SK-N-SH (cell line): ENCODE data around the gene TACO1. TPM values are rescaled to one million over a fixed set of nuclear protein-coding genes. Genes with fewer than 3 reads are reported as not detected.

Experiments used
- CTCF ChIA-PET: fragments of 300-600, 350-600 bp; formaldehyde crosslinking; extraction: SDS; loops from one replicate; lab custom pipeline; 2021; lab: Yijun Ruan, JAX
- POLR2A ChIA-PET: fragments of 350-600 bp; sonication (Branson Sonifier 250); formaldehyde crosslinking; extraction: SDS; loops from one replicate; lab custom pipeline; 2020; ENCODE audit warnings: antibody characterized with exemption, inconsistent platforms; lab: Yijun Ruan, JAX
- DNase-seq: peaks from one replicate; pipeline ENCODE4 v3.0.0; 2012
- H2AFZ ChIP-seq: fragments of 200-600 bp; sonication (generic); 2 replicates; pipeline ENCODE4 v1.8.1; 2016; ENCODE audit warnings: antibody characterized with exemption, mild to moderate bottlenecking, low read depth
- H3F3A ChIP-seq: fragments of 200-600 bp; sonication (generic); replicated peaks from 2 replicates; pipeline ENCODE3; 2016; ENCODE audit warnings: antibody characterized with exemption, mild to moderate bottlenecking; ENCODE audit not compliant: insufficient read depth
- H3K27ac ChIP-seq, 2 experiments: fragments of 200-500 bp in 1 of 2; fragments of 200-600 bp in 1 of 2; sonication (Bioruptor generic) in 1 of 2; sonication (generic), shearing (Covaris generic) in 1 of 2; 2 replicates each; pipeline versions ENCODE4 v1.5.1 to v1.6.1; 2014 to 2016; ENCODE audit warnings: low read depth in 2 of 2, inconsistent platforms in 1 of 2, low read length in 1 of 2, mild to moderate bottlenecking in 1 of 2, mixed read lengths in 1 of 2
- H3K27me3 ChIP-seq: fragments of 200-600 bp; sonication (generic), shearing (Covaris generic); 2 replicates; pipeline ENCODE4 v1.6.1; 2016; ENCODE audit warnings: mixed run types; ENCODE audit not compliant: insufficient read depth
- H3K36me3 ChIP-seq, 2 experiments: fragments of 200-500 bp in 1 of 2; fragments of 200-600 bp in 1 of 2; sonication (Bioruptor generic) in 1 of 2; sonication (generic) in 1 of 2; replicated peaks in 1 of 2; 2 replicates each; pipeline versions ENCODE3 to v1.5.1; 2014 to 2016; ENCODE audit warnings: low read length in 1 of 2, mild to moderate bottlenecking in 1 of 2; ENCODE audit not compliant: insufficient read depth in 2 of 2, control insufficient read depth in 1 of 2
- H3K4me1 ChIP-seq, 2 experiments: fragments of 200-500 bp in 1 of 2; fragments of 200-600 bp in 1 of 2; sonication (Bioruptor generic) in 1 of 2; sonication (generic), shearing (Covaris generic) in 1 of 2; 2 replicates each; pipeline versions ENCODE4 v1.5.1 to v1.6.1; 2014 to 2016; ENCODE audit warnings: low read depth in 1 of 2, low read length in 1 of 2, mixed run types in 1 of 2; ENCODE audit not compliant: insufficient read depth in 2 of 2, control insufficient read depth in 1 of 2
- H3K4me2 ChIP-seq: fragments of 200-600 bp; sonication (generic), shearing (Covaris generic); 2 replicates; pipeline ENCODE4 v1.6.1; 2017; ENCODE audit warnings: mixed run types
- H3K4me3 ChIP-seq, 2 experiments: fragments of 200-500 bp in 1 of 2; fragments of 200-600 bp in 1 of 2; sonication (Bioruptor generic) in 1 of 2; sonication (generic), shearing (Covaris generic) in 1 of 2; 2 replicates each; pipeline versions ENCODE4 v1.5.1 to v1.8.1; 2014 to 2016; ENCODE audit warnings: low read depth in 2 of 2, inconsistent platforms in 1 of 2, low read length in 1 of 2, mild to moderate bottlenecking in 1 of 2, mixed read lengths in 1 of 2, moderate library complexity in 1 of 2
- H3K79me2 ChIP-seq: fragments of 200-600 bp; sonication (generic); 2 replicates; pipeline ENCODE4 v1.8.1; 2017; ENCODE audit warnings: mild to moderate bottlenecking; ENCODE audit not compliant: insufficient read depth
- H3K9ac ChIP-seq: fragments of 200-600 bp; sonication (generic); 2 replicates; pipeline ENCODE4 v1.6.1; 2017; ENCODE audit warnings: mixed run types
- H3K9me2 ChIP-seq: fragments of 200-600 bp; sonication (generic); 2 replicates; pipeline ENCODE4 v1.6.1; 2017; ENCODE audit warnings: mixed run types
- H3K9me3 ChIP-seq: fragments of 200-600 bp; sonication (generic); 2 replicates; pipeline ENCODE4 v1.6.1; 2017; ENCODE audit warnings: mixed run types, mild to moderate bottlenecking, moderate library complexity
- H4K20me1 ChIP-seq: fragments of 200-600 bp; sonication (generic); 2 replicates; pipeline ENCODE4 v1.6.1; 2017; ENCODE audit warnings: mild to moderate bottlenecking, mixed run types; ENCODE audit not compliant: insufficient read depth
- FOXJ3 ChIP-seq: sonication (generic); formaldehyde crosslinking; IDR thresholded peaks from 2 replicates; pipeline ENCODE4 v1.5.1; 2020; ENCODE audit warnings: mild to moderate bottlenecking, missing genetic modification reagents
- FOXM1 ChIP-seq: IDR thresholded peaks from 2 replicates; pipeline ENCODE4 v1.4.0; 2012; ENCODE audit warnings: low read depth, mild to moderate bottlenecking
- GATA2 ChIP-seq: sonication (generic); formaldehyde crosslinking; IDR thresholded peaks from 2 replicates; pipeline ENCODE4 v1.5.0; 2020; ENCODE audit warnings: mild to moderate bottlenecking, missing genetic modification reagents
- JUND ChIP-seq: IDR thresholded peaks from 2 replicates; pipeline ENCODE4 v1.4.0; 2012
- MXI1 ChIP-seq: IDR thresholded peaks from 2 replicates; pipeline ENCODE4 v1.6.1; 2012; ENCODE audit warnings: mild to moderate bottlenecking, low read depth, low read length, improper control_type of control experiment
- NRF1 ChIP-seq: IDR thresholded peaks from 2 replicates; pipeline ENCODE4 v1.6.1; 2012; ENCODE audit warnings: low read depth, mild to moderate bottlenecking, low read length
- POLR2AphosphoS5 ChIP-seq: IDR thresholded peaks from 2 replicates; pipeline ENCODE4 v1.6.1; 2012; ENCODE audit warnings: low read depth, low read length
- RAD21 ChIP-seq: IDR thresholded peaks from 2 replicates; pipeline ENCODE4 v1.6.1; 2012; ENCODE audit warnings: mild to moderate bottlenecking, low read length
- RFX5 ChIP-seq: IDR thresholded peaks from 2 replicates; pipeline ENCODE4 v1.6.1; 2012; ENCODE audit warnings: mild to moderate bottlenecking, improper control_type of control experiment, low read length
- RXRA ChIP-seq: IDR thresholded peaks from 2 replicates; pipeline ENCODE4 v1.4.0; 2012; ENCODE audit warnings: low read depth, mild to moderate bottlenecking, borderline replicate concordance
- SMC3 ChIP-seq: IDR thresholded peaks from 2 replicates; pipeline ENCODE4 v1.6.1; 2012; ENCODE audit warnings: low read depth, low read length, improper control_type of control experiment
- TEAD4 ChIP-seq: IDR thresholded peaks from 2 replicates; pipeline ENCODE4 v1.4.0; 2012; ENCODE audit warnings: mild to moderate bottlenecking, borderline replicate concordance; ENCODE audit not compliant: insufficient read depth
- WGBS: methylation state at CpG from one replicate; pipeline ENCODE4 v1.1.6; 2017; ENCODE audit warnings: low lambda C conversion rate; 5-methylcytosine and 5-hydroxymethylcytosine counted together
- polyA plus RNA-seq, 3 experiments: library from polyadenylated mRNA; depleted of rRNA; stranded (reverse); fragments of >200 nt; gene quantifications; 2 replicates each; pipeline ENCODE4 v1.2.3, GENCODE V29; 2012
- TF ChIP-seq, protein P1 (sequence below): IDR thresholded peaks from 2 replicates; pipeline ENCODE4 v1.6.1; 2012; ENCODE audit warnings: mild to moderate bottlenecking, low read depth, low read length, moderate library complexity
- TF ChIP-seq, protein P2 (sequence below): fragments of 150-350 bp; IDR thresholded peaks from 2 replicates; pipeline ENCODE4 v1.6.1; 2016; ENCODE audit warnings: mild to moderate bottlenecking, low read depth, low read length
- TF ChIP-seq, protein P3 (sequence below): fragments of 200-600 bp; sonication (generic); IDR thresholded peaks from 2 replicates; pipeline ENCODE4 v1.6.1; 2017; ENCODE audit warnings: antibody characterized with exemption, mild to moderate bottlenecking, moderate library complexity
- TF ChIP-seq, protein P4 (sequence below): IDR thresholded peaks from 2 replicates; pipeline ENCODE4 v1.4.0; 2012; ENCODE audit warnings: low read depth

Gene TACO1
- polyA plus RNA-seq, 1 of the 3 experiments (the other 2 are of a cell fraction) = 37.9 TPM

DNA sequence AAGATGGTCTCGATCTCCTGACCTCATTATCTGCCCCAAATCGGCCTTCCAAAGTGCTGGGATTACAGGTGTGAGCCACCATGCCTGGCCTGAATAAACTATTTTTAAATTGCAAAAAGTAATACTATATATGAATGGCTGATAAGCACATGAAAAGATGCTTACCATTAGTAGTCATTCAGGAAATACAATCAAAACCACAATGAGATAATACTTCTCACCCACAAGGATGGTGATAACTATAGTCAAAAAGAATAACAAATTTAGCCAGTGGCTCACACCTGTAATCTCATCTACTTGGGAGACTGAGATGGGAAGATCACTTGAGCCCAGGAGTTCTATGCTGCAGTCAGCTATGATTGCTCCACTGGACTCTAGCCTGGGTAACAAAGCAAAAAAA is 2.4 kb upstream of the TACO1 start:
- H4K20me1 ChIP-seq = no peaks in the 10 kb centered on the region
- H3K4me3 ChIP-seq = no peak overlapping the region
- H3K4me1 ChIP-seq = peaks cover 6 to 14% of the 10 kb centered on the region in 2 experiments; a peak in 2 of 4 replicates
- 98% methylated on average over 2 of the region's 2 CpGs for WGBS
- H2AFZ ChIP-seq = no peak overlapping the region
- TF ChIP-seq RFX5 = no peak
- TF ChIP-seq SMC3 = no peak
- no peak for TF ChIP-seq FOXJ3 (CRISPR knock-in tag)
- TF ChIP-seq, protein P1, sequence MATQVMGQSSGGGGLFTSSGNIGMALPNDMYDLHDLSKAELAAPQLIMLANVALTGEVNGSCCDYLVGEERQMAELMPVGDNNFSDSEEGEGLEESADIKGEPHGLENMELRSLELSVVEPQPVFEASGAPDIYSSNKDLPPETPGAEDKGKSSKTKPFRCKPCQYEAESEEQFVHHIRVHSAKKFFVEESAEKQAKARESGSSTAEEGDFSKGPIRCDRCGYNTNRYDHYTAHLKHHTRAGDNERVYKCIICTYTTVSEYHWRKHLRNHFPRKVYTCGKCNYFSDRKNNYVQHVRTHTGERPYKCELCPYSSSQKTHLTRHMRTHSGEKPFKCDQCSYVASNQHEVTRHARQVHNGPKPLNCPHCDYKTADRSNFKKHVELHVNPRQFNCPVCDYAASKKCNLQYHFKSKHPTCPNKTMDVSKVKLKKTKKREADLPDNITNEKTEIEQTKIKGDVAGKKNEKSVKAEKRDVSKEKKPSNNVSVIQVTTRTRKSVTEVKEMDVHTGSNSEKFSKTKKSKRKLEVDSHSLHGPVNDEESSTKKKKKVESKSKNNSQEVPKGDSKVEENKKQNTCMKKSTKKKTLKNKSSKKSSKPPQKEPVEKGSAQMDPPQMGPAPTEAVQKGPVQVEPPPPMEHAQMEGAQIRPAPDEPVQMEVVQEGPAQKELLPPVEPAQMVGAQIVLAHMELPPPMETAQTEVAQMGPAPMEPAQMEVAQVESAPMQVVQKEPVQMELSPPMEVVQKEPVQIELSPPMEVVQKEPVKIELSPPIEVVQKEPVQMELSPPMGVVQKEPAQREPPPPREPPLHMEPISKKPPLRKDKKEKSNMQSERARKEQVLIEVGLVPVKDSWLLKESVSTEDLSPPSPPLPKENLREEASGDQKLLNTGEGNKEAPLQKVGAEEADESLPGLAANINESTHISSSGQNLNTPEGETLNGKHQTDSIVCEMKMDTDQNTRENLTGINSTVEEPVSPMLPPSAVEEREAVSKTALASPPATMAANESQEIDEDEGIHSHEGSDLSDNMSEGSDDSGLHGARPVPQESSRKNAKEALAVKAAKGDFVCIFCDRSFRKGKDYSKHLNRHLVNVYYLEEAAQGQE = no peak
- no peak for TF ChIP-seq FOXM1
- no peak for TF ChIP-seq RAD21
- H3K4me2 ChIP-seq = no peak overlapping the region
- H3K27me3 ChIP-seq = no peaks in the 10 kb centered on the region
- H3F3A ChIP-seq = peaks cover 19% of the 10 kb centered on the region
- no peak overlapping the region for H3K27ac ChIP-seq
- peaks cover 21% of the 10 kb centered on the region for H3K79me2 ChIP-seq
- no peaks in the 10 kb centered on the region for H3K9me3 ChIP-seq
- no peak for DNase-seq
- H3K9me2 ChIP-seq = no peaks in the 10 kb centered on the region
- peaks cover 6 to 14% of the 10 kb centered on the region in 2 experiments for H3K36me3 ChIP-seq
- H3K9ac ChIP-seq = no peak overlapping the region
- POLR2A ChIA-PET = no interaction called here
- CTCF ChIA-PET = interaction anchor here (1.6 to 2.3 kb wide), 2 partner anchors 14 to 166 kb away, joined by 5 to 17 read pairs; no protein-coding TSS in a partner anchor

DNA sequence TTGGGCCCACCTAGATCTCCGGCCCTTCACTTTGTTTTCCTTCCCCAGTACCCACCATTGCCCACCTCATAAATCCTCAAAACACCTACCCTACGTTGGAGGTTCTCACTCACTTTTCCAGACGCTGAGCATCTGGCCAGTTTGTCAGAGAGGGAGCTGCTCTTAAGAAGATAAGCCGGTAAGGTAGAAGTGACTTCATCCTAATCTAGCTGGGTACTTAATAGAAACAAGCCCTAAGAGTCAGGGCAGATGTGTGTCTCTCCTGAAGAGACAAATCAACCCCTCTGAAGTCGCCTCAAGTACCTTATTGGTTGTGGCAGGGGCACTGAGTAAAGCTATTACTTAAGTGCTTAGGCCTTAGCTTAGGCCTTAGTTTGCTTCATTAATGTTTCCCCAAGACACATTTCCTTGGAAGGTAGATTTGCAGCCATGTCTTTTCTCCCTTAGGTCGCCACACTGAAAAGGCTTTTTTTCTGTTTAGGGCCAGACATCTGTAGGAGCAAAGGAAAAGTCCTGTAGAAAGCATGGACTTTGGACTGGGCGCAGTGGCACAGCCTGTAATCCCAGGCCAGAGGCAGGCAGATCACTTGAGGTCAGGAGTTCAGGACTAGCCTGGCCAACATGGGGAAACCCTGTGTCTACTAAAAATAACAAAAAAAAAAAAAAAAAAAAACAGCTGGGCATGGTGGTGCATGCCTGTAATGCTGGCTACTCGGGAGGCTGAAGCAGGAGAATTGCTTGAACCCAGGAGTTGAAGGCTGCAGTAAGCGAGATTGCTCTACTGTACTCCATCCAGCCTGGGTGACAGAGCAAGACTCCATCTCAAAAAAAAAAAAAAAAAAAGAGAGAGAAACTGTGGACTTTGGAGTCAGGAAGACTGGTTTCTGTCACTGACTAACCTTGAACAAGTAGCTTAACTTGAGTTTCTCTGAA is 1.0 kb downstream of the TACO1 start:
- peak overlapping the region in 1 of 2 experiments; percentile 51; a peak in 2 of 4 replicates for H3K27ac ChIP-seq
- no peak for DNase-seq
- peak overlapping the region; percentile 88 for H3K4me2 ChIP-seq
- WGBS = 45% methylated on average over 9 of the region's 9 CpGs
- H3K9me2 ChIP-seq = no peaks in the 10 kb centered on the region
- H3K9me3 ChIP-seq = no peaks in the 10 kb centered on the region
- peaks cover 9% of the 10 kb centered on the region for H3F3A ChIP-seq
- TF ChIP-seq GATA2 (CRISPR knock-in tag) = no peak
- no peak for TF ChIP-seq NRF1
- TF ChIP-seq MXI1 = no peak
- TF ChIP-seq POLR2AphosphoS5 = no peak
- no peak for TF ChIP-seq RAD21
- TF ChIP-seq, protein P2, sequence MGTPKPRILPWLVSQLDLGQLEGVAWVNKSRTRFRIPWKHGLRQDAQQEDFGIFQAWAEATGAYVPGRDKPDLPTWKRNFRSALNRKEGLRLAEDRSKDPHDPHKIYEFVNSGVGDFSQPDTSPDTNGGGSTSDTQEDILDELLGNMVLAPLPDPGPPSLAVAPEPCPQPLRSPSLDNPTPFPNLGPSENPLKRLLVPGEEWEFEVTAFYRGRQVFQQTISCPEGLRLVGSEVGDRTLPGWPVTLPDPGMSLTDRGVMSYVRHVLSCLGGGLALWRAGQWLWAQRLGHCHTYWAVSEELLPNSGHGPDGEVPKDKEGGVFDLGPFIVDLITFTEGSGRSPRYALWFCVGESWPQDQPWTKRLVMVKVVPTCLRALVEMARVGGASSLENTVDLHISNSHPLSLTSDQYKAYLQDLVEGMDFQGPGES = no peak
- no peak for TF ChIP-seq RXRA
- no peak for TF ChIP-seq TEAD4
- TF ChIP-seq, protein P3, sequence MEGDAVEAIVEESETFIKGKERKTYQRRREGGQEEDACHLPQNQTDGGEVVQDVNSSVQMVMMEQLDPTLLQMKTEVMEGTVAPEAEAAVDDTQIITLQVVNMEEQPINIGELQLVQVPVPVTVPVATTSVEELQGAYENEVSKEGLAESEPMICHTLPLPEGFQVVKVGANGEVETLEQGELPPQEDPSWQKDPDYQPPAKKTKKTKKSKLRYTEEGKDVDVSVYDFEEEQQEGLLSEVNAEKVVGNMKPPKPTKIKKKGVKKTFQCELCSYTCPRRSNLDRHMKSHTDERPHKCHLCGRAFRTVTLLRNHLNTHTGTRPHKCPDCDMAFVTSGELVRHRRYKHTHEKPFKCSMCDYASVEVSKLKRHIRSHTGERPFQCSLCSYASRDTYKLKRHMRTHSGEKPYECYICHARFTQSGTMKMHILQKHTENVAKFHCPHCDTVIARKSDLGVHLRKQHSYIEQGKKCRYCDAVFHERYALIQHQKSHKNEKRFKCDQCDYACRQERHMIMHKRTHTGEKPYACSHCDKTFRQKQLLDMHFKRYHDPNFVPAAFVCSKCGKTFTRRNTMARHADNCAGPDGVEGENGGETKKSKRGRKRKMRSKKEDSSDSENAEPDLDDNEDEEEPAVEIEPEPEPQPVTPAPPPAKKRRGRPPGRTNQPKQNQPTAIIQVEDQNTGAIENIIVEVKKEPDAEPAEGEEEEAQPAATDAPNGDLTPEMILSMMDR = no peak
- no peak for TF ChIP-seq JUND
- TF ChIP-seq, protein P4, sequence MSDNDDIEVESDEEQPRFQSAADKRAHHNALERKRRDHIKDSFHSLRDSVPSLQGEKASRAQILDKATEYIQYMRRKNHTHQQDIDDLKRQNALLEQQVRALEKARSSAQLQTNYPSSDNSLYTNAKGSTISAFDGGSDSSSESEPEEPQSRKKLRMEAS = no peak
- TF ChIP-seq, all 33 proteins: peak for 0
- H3K9ac ChIP-seq = peak overlapping the region; percentile 85
- peak overlapping the region; percentile 73 to 80 for H3K4me3 ChIP-seq
- peaks cover 21% of the 10 kb centered on the region for H3K79me2 ChIP-seq
- POLR2A ChIA-PET = interaction anchor here (0.7 to 1.8 kb wide), 5 partner anchors 7 to 170 kb away, joined by 3 to 5 read pairs (median 4); no protein-coding TSS in a partner anchor
- H3K4me1 ChIP-seq = peaks cover 6 to 14% of the 10 kb centered on the region in 2 experiments; a peak in 2 of 4 replicates
- H3K27me3 ChIP-seq = no peaks in the 10 kb centered on the region
- CTCF ChIA-PET = interaction anchor here (1.1 to 29.2 kb wide), 6 partner anchors 11 to 168 kb away, joined by 4 to 827 read pairs (median 7); no protein-coding TSS in a partner anchor
- H2AFZ ChIP-seq = peak overlapping the region; percentile 98
- H4K20me1 ChIP-seq = no peaks in the 10 kb centered on the region
- H3K36me3 ChIP-seq = peaks cover 14 to 21% of the 10 kb centered on the region in 2 experiments
